Measurements from ENCODE around the gene CLUH. TPM values are rescaled to one million over a fixed set of nuclear protein-coding genes. Genes with fewer than 3 reads are reported as not detected.

Gene CLUH
- total RNA-seq, 1 experiment from 2014 or later = 39.1 TPM

DNA sequence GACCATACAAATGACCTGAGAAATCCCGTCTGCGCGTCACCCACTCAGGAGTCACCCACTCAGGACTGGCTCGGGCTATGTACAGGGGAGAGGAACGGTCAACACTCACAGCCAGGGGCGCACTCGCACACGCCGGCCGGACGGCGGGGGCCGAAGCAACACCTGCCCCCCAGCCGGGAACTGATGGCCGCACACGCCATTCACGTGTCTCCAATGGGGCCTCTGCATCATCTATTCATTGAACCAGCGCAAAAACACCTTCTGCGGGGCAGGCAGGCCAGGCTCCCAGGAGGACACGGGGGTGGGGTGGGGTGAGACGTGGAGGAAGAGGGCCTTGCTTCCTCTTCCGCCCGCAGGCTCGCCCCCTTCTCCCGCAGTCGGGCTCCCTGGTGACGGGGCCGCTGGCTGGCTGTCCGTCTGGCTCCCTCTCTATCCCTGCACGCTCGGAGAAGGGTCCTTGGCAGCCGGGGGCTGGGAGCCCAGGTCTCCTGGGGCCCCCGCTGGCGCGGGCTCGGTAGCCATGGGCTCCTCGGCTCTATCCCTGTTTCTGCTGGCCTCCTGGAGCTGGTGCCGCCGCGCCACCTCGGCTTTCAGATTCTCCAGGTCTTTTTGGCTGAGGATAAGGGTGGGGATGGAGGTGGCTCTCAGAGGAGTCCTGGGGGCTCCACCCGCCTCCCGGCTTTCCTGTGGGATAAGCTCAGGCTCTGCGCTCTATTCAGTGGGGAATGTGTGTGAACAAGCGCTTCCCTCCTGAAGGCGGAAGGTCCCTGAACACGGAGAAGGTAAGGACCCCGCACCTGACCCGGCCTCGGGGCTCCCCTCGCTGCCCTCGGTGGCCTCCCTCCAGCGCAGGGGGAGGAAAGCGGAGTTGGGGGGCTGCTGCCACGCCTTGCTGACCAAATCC, 21.1 kb downstream of the CLUH start:
- H3K4me3 ChIP-seq (ENCODE audit: low read length) = no peak overlapping the region
- no peaks in the 10 kb centered on the region; the same call in 1 of the 2 replicates for H3K36me3 ChIP-seq (ENCODE audit: insufficient read depth, low read length)
- H3K9me2 ChIP-seq (replicated peaks; ENCODE audit: insufficient read depth, low read length) = no peaks in the 10 kb centered on the region
- H4K20me1 ChIP-seq (ENCODE audit: insufficient read depth, low read depth, low read length) = no peaks in the 10 kb centered on the region; the same call in 1 of the 2 replicates
- H3K27me3 ChIP-seq (ENCODE audit: low read length) = no peaks in the 10 kb centered on the region
- H3K4me1 ChIP-seq (ENCODE audit: low read length) = no peaks in the 10 kb centered on the region
- H3K27ac ChIP-seq (ENCODE audit: low read length) = no peak overlapping the region
- no peak overlapping the region for H3K4me2 ChIP-seq (ENCODE audit: low read depth, low read length, poor library complexity, severe bottlenecking)
- no peak overlapping the region for H2AFZ ChIP-seq (ENCODE audit: low read length)
- H3K9me3 ChIP-seq (ENCODE audit: low read length) = no peaks in the 10 kb centered on the region
- no peaks in the 10 kb centered on the region for H3K79me2 ChIP-seq (ENCODE audit: low read length)
- no peak overlapping the region for H3K9ac ChIP-seq (ENCODE audit: low read length)
- no peak for DNase-seq

DNA sequence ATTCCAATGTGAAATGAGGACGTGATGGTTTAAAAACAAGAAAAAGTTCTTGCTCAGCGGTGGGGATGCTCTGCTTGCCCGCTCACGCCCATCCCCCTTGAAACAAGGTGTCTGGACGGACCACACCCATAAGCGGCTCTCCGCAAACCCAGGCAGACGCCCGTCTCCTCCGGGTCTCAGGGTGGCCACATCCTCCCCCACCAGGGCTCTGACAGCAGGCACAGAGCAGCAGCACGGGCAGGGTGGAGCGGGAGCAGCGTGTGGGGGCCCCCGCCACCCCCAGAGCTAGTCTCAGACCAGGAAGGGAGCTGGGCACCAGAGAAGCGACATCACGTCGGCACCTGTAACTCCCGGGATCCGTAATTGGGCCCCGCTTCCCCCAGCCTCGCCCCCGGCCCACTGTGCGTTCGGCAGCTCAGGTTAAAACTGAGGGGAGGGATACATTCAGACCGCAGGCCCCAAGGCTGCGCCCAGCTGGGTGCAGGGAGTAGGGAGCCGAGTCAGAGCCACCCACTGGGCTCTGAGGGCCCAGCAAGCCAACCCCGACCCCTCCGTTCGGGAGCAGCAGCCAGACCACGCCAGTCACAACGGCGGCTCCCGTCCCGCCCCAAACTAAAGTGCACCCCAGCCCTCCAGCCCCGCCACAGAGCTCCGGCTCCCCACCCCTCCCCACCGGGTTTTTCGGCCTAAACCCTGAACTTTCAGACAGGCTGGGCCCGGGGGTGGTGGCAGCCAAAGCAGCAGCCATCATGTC, 22.0 kb downstream of the CLUH start:
- DNase-seq = no peak
- Histone ChIP-seq H2AFZ (ENCODE audit: low read length) (no peak overlapping the region), H3K27ac (ENCODE audit: low read length) (no peak overlapping the region), H3K79me2 (ENCODE audit: low read length) (no peaks in the 10 kb centered on the region), H3K9me2 (replicated peaks; ENCODE audit: insufficient read depth, low read length) (no peaks in the 10 kb centered on the region), H3K4me2 (ENCODE audit: low read depth, low read length, poor library complexity, severe bottlenecking) (no peak overlapping the region), H3K36me3 (ENCODE audit: insufficient read depth, low read length) (no peaks in the 10 kb centered on the region; the same call in 1 of the 2 replicates), H3K9me3 (ENCODE audit: low read length) (no peaks in the 10 kb centered on the region), H4K20me1 (ENCODE audit: insufficient read depth, low read depth, low read length) (no peaks in the 10 kb centered on the region; the same call in 1 of the 2 replicates), H3K9ac (ENCODE audit: low read length) (no peak overlapping the region), H3K4me1 (ENCODE audit: low read length) (no peaks in the 10 kb centered on the region), H3K27me3 (ENCODE audit: low read length) (no peaks in the 10 kb centered on the region), H3K4me3 (ENCODE audit: low read length) (no peak overlapping the region)

DNA sequence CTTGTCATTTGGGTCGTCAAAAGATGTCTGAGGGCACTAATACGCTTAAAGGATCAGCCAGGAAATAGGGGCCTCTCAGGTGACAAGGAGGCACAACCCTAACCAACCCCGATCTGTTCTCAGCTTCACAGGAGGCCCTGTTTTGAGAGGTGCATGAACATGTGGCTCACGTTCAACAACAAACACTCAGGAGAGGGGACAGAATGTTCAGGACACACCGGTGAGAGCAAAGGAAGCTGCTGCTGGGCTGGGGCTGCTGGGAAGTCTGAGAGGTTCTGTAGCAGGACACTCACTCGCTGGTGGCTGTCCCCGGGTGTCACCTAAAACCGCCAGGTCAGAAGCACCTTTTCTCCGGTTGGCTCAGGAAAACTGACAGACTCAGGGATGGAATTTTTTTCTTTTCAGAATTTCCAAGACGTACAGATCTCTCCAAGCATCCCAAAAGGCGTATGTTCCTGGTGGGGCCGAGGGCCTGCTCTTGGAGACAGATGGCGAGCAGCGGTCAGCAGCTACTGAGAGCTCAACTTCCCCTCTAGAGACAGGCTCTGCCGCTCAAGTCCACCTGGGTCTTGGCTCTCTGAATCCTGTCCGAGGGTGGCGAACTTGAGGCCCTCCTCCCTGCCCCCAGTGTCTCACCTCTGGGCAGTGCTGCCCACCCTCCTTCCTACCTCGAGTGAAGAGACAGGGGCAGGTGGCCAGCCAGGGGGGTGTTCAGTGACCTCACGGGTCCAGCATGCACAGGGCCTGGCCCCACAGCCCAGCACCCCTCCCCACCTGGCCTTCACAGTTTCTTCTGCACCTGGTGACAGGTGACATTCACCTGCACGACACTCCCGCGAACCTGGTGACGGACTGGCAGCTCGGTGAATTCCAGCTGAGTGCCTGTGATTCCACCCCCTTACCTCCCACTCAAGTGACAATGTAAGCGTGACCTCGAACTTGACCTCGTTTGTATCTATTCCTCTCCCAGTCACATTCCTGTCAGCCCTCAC, 22.9 kb downstream of the CLUH start:
- Histone ChIP-seq H4K20me1 (ENCODE audit: insufficient read depth, low read depth, low read length) (no peaks in the 10 kb centered on the region; the same call in 1 of the 2 replicates), H3K9me3 (ENCODE audit: low read length) (no peaks in the 10 kb centered on the region), H3K27ac (ENCODE audit: low read length) (no peak overlapping the region), H2AFZ (ENCODE audit: low read length) (no peak overlapping the region), H3K36me3 (ENCODE audit: insufficient read depth, low read length) (no peaks in the 10 kb centered on the region; the same call in 1 of the 2 replicates), H3K4me3 (ENCODE audit: low read length) (no peak overlapping the region), H3K27me3 (ENCODE audit: low read length) (no peaks in the 10 kb centered on the region), H3K9me2 (replicated peaks; ENCODE audit: insufficient read depth, low read length) (no peaks in the 10 kb centered on the region), H3K9ac (ENCODE audit: low read length) (no peak overlapping the region), H3K4me2 (ENCODE audit: low read depth, low read length, poor library complexity, severe bottlenecking) (no peak overlapping the region), H3K79me2 (ENCODE audit: low read length) (no peaks in the 10 kb centered on the region), H3K4me1 (ENCODE audit: low read length) (no peaks in the 10 kb centered on the region)
- DNase-seq = peak; percentile 68

DNA sequence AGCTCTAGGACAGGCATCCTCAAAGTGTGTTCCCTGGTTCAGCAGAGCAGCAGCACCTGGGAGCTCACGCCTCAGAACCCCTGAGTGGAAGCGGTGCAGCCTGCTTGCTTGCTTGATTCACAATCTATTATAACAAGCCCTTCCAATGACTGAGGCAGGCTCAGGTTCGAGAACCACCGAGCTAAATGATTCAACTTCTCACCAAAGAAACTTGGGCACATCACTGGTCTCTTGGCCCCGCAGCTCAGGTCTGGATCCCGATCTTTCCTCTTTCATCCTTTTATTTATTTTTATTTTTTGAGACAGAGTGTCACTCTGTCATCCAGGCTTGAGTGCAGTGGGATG, 24.5 kb downstream of the CLUH start:
- Histone ChIP-seq H3K9me2 (replicated peaks; ENCODE audit: insufficient read depth, low read length) (no peaks in the 10 kb centered on the region), H3K9ac (ENCODE audit: low read length) (no peak overlapping the region), H4K20me1 (ENCODE audit: insufficient read depth, low read depth, low read length) (no peaks in the 10 kb centered on the region), H3K79me2 (ENCODE audit: low read length) (no peaks in the 10 kb centered on the region), H2AFZ (ENCODE audit: low read length) (no peak overlapping the region), H3K4me2 (ENCODE audit: low read depth, low read length, poor library complexity, severe bottlenecking) (no peak overlapping the region), H3K9me3 (ENCODE audit: low read length) (no peaks in the 10 kb centered on the region), H3K36me3 (ENCODE audit: insufficient read depth, low read length) (peaks cover 10% of the 10 kb centered on the region; the same call in 1 of the 2 replicates), H3K4me3 (ENCODE audit: low read length) (no peak overlapping the region), H3K4me1 (ENCODE audit: low read length) (no peaks in the 10 kb centered on the region), H3K27me3 (ENCODE audit: low read length) (no peaks in the 10 kb centered on the region), H3K27ac (ENCODE audit: low read length) (no peak overlapping the region)
- no peak for DNase-seq

DNA sequence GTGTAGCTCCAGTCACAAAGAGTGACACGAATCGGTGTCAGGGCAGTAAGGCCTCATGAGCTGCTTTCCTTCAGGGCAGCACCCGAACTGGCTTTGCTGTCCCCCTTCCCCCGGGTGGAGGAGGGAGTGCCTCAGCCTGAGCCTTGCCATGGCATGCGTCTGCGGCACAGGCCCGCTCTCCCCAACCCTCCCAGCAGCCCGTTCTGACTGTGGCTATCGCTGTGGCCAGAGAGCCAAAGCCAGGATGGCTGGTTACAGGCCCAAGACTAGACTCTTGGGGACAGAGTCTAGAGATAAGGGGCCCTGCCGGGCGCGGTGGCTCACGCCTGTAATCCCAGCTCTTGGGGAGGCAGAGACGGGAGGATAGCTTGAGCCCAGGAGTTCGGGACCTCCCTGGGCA, 25.9 kb downstream of the CLUH start:
- H3K9me3 ChIP-seq (ENCODE audit: low read length) = no peaks in the 10 kb centered on the region
- no peak overlapping the region for H3K4me3 ChIP-seq (ENCODE audit: low read length)
- DNase-seq = no peak
- H3K4me1 ChIP-seq (ENCODE audit: low read length) = no peaks in the 10 kb centered on the region
- H3K9me2 ChIP-seq (replicated peaks; ENCODE audit: insufficient read depth, low read length) = no peaks in the 10 kb centered on the region
- H3K79me2 ChIP-seq (ENCODE audit: low read length) = no peaks in the 10 kb centered on the region
- H3K9ac ChIP-seq (ENCODE audit: low read length) = no peak overlapping the region
- peaks cover 20% of the 10 kb centered on the region; the same call in 1 of the 2 replicates for H3K36me3 ChIP-seq (ENCODE audit: insufficient read depth, low read length)
- no peaks in the 10 kb centered on the region for H3K27me3 ChIP-seq (ENCODE audit: low read length)
- no peak overlapping the region for H3K27ac ChIP-seq (ENCODE audit: low read length)
- no peaks in the 10 kb centered on the region for H4K20me1 ChIP-seq (ENCODE audit: insufficient read depth, low read depth, low read length)
- no peak overlapping the region for H2AFZ ChIP-seq (ENCODE audit: low read length)
- no peak overlapping the region for H3K4me2 ChIP-seq (ENCODE audit: low read depth, low read length, poor library complexity, severe bottlenecking)

DNA sequence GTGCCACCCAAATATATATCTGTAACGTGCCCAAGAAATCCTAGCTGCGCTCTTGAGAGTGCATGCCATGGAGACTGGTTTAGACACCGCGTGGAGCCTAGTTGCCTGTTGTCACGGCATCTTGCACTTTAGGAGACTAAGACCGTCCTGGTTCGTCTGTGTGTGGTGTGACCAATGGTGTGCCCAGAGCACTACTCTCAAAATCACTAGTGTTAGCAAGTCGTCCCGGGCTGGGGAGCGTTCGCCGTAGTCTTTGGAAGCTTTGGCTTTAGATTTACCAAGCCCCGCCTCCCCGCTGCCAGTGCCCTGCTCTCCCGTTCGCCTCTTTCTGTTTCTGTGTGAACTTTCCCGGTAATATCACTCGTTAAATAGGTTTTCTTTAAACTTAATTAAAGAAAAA, 27.0 kb downstream of the CLUH start:
- Histone ChIP-seq H3K4me3 (ENCODE audit: low read length) (no peak overlapping the region), H3K9ac (ENCODE audit: low read length) (no peak overlapping the region), H3K9me2 (replicated peaks; ENCODE audit: insufficient read depth, low read length) (no peaks in the 10 kb centered on the region), H3K27ac (ENCODE audit: low read length) (no peak overlapping the region), H3K4me1 (ENCODE audit: low read length) (no peaks in the 10 kb centered on the region), H2AFZ (ENCODE audit: low read length) (no peak overlapping the region), H3K36me3 (ENCODE audit: insufficient read depth, low read length) (peaks cover 32% of the 10 kb centered on the region), H3K4me2 (ENCODE audit: low read depth, low read length, poor library complexity, severe bottlenecking) (no peak overlapping the region), H3K9me3 (ENCODE audit: low read length) (no peaks in the 10 kb centered on the region), H4K20me1 (ENCODE audit: insufficient read depth, low read depth, low read length) (0 out of 2 replicates have a peak, but pooled peaks cover 3% of the 10 kb centered on the region), H3K79me2 (ENCODE audit: low read length) (no peaks in the 10 kb centered on the region), H3K27me3 (ENCODE audit: low read length) (no peaks in the 10 kb centered on the region)
- DNase-seq = no peak

DNA sequence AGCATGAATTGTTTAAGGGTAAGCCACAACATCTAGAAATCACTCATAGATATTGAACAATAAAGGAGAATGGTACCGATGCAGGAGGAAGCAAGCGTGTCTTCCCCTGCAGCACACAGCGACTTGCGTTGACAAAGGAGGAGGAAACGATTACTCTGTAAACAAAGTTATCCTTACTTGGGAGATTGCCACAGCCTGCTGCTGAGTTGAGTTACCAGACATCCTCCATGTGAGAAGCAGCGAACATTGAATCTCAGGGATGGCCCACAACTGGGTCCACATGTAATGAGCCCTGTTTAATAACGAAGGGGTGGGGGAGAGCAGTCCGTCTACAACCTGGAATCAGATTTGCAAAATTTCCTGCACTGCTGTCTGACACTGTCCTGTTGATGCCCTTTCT, 27.7 kb downstream of the CLUH start:
- Histone ChIP-seq H3K79me2 (ENCODE audit: low read length) (no peaks in the 10 kb centered on the region), H3K9ac (ENCODE audit: low read length) (no peak overlapping the region), H3K36me3 (ENCODE audit: insufficient read depth, low read length) (peaks cover 32% of the 10 kb centered on the region), H3K4me3 (ENCODE audit: low read length) (no peak overlapping the region), H3K27ac (ENCODE audit: low read length) (no peak overlapping the region), H3K27me3 (ENCODE audit: low read length) (no peaks in the 10 kb centered on the region), H3K9me3 (ENCODE audit: low read length) (no peaks in the 10 kb centered on the region), H4K20me1 (ENCODE audit: insufficient read depth, low read depth, low read length) (0 out of 2 replicates have a peak, but pooled peaks cover 3% of the 10 kb centered on the region), H3K9me2 (replicated peaks; ENCODE audit: insufficient read depth, low read length) (no peaks in the 10 kb centered on the region), H3K4me1 (ENCODE audit: low read length) (no peaks in the 10 kb centered on the region), H3K4me2 (ENCODE audit: low read depth, low read length, poor library complexity, severe bottlenecking) (no peak overlapping the region), H2AFZ (ENCODE audit: low read length) (no peak overlapping the region)
- no peak for DNase-seq
